ENCODE results near the gene SOCS1.

SOCS1 gene

DNA sequence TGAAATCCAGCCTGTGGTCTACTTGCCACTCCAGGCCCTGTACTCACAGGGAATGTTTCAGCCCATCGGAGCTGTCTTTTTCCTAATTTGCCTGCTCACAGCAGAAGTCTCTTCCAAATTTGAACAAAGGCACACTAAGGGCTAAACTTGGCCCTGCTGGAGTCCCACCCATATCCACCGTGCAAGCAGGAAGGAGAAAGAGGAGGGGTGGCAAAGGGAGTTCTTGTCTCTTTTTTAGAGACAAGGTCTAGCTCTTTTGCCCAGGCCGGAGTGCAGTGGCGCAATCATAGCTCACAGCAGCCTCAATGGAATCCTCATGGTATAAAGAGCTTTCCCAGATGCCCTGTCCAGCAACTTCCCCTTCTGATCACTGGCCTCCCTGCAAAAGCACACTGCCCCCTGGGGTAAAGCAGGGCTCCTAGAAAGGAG is 27.8 kb upstream of the SOCS1 start:
- no peak for FAIRE-seq

DNA sequence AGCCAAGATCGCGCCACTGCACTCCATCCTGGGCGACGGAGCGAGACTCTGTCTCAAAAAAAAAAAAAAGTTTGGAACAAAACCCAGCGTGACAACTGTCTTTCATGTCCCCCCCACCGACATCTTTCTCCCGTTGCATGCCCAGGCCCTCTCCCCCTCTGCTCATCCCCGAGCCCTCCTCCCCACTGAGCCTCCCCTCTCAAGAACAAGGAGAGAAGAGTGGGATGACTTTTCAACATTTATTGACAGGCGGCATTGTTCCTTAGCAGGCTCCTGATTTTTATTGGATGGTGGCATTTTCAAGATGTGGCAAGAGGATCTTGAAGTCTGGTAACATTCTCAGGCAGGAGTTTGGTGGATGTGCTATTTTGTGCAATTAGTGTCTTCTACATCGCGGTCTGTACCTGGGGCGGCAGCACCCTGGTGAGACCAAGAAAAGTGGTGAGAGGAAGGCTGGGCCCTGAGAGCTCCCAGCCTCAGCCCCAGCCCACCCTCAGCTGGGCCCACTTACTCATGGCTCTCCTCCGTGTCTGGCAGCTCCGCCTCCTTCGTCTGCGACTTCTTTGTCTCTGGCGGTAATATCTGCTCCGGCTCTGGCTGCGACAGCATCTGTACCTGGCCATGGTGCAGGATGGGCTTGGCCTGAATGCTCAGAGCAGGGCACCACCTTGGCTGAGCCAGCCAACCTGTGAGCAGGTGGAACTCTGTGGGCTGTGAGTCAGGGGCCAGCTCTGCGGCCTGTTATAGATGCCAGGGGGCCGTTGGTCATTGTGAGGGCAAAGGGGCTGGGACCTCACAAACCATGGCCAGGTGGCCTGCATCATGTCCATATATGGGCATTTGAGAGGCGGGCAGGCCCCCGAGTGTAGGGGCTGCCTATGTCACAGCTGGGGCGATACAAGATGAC is 24.9 kb upstream of the SOCS1 start, which contains the start of gene PRM1:
Gene PRM1, minus strand, starts transcription at position 715 of the 907 bp plus-strand sequence. Its CDS starts 92 bp downstream, at position 623.
- FAIRE-seq: no peak

DNA sequence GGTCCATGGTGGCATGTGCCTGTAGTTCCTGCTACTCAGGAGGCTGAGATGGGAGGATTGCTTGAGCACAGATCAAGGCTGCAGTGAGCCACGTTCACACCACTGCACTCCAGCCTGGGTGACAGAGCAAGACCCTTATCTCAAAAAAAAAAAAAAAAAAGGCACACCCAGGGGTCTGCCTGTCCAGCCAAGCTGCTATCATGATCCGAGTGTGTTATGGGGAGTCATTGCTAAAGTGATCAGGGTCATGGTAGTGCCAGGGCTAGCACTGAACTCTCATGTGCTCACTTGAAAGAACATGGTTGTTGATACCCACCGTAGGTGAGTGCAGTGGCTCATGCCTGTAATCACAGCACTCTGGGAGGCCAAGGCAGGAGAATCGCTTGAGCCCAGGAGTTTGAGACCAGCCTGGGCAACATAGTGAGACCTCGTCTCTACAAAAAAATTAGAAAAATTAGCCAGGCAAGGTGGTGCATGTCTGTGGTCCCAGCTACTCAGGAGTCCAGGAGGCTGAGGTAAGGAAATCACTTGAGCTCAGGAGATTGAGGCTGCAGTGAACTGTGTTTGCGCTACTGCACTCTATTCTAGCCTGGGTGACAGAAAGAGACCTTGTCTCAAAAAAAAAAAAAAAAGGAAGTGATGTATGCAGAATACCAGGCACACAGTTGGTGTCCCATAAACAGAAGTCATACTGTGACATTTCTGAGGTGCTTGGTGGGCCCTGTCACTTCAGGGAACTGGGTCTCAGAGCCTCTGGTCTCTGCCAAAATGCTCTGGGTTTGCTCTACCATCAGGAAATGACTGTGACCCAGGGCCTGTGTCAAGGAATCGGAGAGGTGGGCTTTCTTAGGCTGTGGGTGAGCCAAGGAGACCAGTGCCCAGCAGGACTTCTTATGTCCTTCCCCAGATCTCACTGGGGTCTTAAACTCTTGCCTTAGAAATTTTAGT is 23.0 kb upstream of the SOCS1 start:
- FAIRE-seq: no peak

DNA sequence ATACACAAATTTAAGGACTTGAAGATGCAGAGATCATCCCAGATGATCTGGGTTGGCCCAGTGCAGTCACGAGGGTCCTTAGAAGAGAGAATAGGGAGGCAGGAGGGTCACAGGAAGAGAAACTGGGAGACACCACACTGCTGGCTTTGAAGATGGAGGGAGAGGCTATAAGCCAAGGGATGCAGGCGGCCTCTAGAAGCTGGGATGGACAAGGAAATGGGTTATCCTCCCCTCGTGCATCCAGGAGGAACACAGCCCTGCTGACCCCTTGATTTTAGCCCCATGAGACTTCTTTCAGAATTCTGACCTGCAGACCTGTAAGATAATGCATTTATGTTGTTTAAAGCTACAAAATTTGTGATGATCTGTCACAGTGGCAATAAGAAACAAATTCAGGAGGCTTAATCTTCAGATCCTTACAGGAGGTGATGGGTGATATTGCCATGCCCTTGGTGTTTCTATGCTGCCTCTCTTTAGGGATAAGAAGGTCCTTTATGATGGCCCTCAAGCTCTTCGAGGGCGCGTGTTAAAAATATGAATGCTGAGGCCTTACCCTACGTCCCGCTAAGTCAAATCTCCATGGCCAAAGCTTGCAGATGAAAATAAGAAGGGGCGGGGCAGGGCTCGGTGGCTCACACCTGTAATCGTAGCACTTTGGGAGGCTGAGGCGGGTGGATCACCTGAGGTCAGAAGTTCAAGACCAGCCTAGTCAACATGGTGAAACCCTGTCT is 21.8 kb upstream of the SOCS1 start:
- no peak for FAIRE-seq

DNA sequence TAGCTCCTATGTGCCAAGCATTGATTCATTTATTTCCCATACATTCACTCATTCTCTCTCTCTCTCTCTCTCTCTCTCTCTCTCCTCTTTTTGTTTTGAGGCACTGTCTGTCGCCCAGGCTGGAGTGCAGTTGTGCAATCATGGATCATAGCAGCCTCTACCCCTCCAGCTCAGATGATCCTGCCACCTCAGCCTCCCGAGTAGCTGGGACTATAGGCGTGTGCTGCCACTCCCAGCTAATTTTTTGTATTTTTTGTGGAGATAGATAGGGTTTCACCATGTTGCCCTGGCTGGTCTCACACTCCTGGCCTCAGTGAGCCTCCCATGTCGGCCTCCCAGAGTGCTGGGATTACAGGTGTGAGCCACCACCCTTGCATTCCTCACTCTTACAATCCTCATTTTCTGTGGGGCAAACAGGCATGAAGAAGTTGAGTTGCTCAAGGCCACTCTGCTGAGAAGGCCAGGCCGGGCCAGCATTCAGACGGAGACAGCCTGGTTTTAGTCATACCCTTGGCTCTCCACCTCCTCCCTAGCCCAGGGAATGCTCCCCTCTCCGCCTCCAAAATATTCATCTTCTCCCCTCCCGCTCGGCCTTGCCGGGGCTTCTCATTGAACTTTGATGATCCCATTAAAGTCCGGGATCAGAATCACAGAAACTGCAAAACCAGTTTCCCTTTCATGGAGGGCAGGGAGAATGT is 21.0 kb upstream of the SOCS1 start:
- FAIRE-seq: no peak

DNA sequence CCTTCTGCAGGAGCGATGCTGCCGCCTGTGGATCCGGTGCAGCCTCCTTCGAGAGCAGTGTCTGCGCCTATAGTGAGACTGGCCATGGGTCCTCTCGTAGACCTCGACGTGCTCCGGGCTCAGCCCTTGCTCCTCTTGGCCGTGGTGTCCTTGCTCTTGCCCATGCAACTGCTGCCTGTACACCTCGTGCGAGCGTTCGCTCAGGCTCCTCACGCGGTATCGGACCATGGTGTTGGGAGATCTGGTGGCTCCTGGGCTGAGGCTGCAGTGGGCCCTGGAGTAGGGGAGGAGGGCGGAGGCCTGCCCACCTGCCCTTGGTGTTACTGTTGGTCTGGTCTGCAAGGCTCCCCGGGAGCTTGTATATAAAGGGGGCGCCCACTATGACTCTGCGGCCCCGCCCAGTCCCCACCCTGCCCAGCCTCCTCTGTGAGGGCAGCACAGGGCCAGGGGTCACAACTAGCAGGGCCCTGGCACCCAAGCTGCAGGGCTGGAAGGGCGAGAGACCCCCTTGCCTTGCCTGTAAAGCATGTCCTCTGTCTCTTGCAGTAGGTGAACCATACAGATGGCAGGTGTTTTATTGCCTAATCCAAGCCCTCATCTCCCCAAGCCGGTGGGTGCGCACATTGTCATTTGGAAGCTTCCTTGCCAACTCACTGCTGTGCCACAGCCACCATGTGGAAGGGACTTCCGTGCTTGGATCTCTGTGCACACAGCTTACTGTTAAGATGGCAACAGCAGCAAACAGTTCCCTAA is 20.3 kb upstream of the SOCS1 start, which contains the start of gene PRM2:
Gene PRM2, minus strand, starts transcription at position 338 of the 753 bp plus-strand sequence. Its CDS starts 110 bp downstream, at position 228.
- no peak for FAIRE-seq

DNA sequence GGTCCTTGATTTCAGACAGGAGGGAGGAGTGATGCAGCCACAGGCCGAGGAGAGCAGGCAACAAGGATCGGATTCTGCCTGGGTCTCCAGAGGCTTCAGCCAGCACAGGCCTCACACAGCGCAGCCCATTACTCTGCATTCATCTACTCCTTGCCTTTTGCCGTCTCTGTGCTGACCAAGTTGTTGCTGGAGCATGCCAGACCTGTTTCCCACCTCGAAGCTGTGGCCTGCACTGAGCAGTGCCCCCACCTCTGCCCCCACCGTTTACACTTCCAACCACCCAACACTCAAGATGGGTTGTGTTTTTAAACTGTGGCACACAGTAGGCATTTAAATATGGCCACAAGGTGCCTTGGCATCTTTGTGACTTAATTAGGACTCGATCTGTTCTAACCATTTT is 19.0 kb upstream of the SOCS1 start:
- FAIRE-seq: no peak

DNA sequence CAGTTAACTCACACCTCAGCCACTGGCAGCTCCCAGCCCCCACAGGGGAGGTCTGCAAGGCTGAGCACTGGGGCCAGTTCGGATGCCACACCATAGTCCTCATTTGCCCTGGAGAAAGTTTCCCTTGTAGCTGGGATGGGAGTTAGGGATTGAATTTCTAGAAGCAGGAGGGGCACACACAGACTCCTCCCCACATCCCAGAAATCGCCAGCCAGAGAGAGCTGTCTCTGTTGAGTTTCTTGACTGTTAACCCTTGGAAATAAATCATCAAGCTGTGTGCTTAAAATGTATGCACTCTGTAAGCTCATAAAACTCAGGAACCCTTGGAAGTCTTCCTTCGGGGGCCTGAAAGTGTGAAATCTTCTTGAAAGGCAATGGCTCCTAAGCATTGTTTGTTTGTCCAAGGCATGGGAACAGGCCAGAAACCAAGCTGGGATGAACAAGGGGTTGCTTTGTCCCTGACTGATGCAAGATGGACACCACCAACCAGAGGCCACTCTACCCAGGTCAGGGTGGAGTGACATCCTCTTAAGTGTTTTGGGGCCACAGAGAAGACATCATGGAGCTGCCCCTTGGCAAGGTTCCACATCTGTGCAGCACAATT is 17.8 kb upstream of the SOCS1 start:
- FAIRE-seq: no peak

DNA sequence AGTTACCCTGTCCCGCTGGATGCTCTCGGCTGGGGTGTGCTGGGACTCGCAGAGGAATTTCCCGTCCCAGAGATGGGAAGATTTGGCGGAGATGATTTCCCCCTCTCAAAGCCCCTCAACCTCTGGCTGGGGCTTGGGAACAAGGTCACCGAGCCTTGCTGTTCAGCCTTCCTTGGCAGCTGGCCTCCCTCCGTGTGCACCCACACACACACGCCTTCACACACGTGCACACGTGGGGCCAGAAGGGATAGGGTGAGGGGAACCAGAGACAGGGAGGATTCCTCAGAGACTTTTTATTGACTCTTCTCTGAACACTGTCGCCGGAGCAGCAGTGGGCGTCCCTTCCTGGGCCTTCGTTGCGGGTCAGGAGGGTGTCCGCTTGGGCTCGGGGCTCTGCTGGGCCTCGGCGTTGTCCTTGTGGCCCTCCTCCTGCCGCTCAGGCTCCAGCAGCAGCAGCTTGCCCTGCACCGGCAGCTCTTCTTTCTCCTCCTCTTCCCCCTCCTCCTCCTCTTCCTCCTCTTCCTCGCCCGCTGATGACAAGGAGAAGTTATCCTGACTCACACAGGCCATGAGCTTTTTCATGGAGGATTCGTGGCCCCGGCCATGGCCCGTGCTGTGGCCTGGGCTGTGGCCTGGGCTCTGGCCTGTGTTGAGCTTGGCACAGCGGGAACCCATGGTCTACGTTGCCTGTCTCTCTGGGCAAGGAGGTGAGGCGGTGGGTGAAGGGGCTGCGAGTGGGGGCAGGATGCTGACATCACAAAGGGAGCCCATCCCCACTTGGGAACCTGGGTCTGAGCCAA is 17.1 kb upstream of the SOCS1 start, which contains the start of gene PRM3:
Gene PRM3, minus strand, starts transcription at position 709 of the 800 bp plus-strand sequence. Its CDS starts 34 bp downstream, at position 675.
- no peak for FAIRE-seq

DNA sequence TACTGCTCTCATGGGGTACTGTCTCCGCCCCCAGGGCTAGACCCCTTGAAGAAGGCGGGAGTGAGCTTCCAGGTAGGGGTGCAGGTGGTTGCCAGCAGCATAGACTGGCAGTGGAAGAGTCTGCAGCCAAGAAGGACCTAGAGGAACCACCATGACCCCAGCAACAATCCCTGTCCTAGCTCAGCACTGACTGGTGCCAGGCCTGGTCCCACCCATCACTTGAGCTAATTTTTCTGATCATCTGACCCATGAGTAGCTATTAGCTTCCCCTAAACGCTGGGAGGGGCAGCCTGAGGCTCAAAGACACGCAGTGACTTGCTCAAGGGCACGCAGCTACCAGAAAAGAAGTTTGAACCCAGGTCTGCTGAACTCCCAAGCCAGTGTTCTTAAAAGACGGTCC is 16.5 kb upstream of the SOCS1 start:
- no peak for FAIRE-seq

DNA sequence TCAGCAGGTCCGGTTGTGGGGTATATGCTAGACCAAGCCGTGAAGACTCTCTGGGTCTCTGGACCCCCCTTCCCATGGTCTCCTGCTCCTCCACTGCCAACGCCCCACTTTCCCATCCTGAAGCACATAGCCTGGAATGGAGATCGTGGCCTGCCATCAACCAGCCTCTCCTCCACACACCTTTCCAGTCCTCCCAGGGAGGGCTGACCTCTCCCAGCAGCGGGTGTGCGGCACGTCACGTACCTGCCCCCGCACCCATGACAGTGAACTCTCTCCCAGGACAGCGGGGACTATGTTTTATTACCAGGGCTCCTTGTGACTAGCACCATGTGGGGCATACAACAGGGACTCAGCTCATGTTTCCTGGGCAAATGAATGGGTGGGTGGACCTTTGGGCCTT is 15.6 kb upstream of the SOCS1 start:
- FAIRE-seq: no peak

DNA sequence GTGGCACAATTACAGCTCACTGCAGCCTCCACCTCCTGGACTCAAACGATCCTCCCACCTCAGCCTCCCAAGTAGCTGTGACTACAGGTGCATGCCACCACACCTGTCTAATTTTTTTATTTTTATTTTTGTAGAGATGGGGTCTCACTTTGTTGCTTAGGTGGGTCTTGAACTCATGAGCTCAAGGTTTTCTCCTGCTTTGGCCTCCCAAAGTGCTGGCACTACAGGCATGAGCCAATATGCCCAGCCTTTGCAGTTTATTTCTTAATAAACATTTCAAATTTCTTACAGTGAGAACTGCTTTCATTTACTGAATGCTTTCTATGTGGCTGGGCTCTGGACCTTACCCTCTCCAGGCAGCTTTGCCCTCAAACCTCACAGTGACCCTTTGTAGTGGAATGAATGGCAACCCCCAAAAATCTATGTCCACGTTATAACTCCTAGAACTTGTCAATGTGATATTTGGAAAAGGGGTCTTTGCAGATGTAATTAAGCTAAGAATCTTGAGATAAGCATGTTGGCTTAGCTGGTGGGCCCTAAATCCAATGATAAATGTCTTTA is 14.7 kb upstream of the SOCS1 start:
- FAIRE-seq: no peak

DNA sequence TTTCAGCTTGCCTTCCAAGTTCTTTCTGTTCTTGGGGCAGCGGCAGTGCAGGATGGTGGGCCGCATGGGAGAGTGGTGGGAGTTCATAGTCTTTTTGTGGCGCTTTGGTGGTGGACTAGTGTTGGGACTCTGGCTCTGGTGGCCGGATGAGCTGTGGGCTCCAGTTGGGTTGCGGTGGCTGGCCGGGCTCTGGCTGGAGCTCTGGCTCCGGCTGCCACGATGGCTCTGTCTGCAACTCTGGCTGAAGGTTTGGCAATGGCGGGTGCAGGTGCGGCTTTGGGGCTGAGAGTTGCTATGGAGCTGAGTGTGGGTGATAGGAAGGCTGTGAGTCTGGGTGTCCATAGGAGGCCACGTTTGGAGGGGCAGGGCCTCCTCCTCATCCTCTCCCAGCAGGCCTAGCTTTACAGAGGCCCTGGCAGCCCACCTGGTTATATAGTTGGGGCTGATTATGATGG is 12.9 kb upstream of the SOCS1 start, which contains the start of gene TNP2:
Gene TNP2, minus strand, starts transcription at position 405 of the 455 bp plus-strand sequence. Its CDS starts 63 bp downstream, at position 342.
- FAIRE-seq: no peak

DNA sequence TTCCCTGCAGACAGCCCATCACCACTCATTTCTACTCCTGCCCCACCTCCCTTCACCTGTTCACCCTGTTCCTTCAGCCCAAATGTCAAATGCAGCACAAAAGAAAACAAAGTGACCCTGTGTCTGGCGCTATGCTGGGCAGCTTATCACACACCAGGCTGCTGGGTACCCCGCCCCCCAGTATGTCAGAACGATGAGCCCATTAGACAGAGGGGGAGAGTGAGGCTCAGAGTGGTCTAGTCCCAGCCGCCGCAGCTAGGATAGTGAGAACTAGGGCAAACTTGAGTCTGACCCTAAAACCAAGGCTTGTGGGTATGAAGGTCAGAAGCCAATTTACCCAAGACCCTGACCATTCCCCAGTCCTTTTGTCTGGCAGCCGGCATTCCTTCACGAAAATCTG is 9.1 kb upstream of the SOCS1 start:
- FAIRE-seq: no peak

DNA sequence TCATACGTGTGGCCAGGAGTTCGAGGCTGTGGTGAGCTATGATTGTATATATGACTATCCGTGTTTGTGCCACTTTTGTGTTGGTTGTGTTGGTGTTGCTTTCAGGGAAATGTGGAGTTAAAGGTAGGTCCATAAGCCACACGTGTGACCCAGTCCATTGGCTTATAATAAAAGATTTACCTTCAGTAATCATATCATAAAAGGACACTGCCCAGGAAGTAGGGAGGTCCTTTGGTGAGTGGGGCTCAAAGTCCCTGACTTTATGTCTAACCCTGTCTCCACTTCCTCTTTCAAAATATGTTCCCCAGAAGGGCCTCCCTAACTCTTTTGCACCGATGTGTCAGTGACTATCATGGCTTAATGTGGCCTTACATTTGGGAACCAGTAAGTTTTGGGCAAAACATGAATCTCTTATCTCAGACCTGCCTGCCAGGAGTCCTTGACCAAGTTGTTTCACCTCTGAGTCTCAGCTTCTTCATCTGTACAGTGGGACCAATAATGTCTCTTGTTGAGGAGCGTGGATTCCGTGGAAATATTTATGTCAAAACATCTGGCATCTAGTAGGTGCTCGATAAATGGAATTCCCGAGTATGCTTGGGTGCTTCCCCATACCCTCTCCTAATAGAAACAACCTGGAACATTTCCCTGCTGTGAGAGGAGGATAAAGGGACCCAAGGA is 8.3 kb upstream of the SOCS1 start:
- no peak for FAIRE-seq

DNA sequence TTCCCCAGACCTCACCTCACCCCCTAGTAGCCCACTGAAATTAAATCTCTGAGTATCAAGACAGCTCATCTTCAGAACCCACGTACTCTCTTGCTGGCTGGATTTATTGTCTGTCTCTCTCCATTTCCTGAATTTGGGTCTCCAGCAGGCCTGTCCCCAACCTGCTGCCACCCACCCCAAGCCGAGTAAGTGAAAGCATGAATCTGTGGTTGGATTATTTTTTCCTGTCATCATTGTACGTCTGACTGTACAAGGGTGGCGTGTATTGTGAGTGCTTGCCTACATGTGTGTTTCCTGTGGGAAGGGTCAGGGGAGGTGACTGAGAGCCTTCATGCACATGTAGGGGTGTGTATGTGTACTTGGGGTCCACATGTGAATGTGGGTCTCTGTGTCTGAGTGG is 7.7 kb upstream of the SOCS1 start:
- FAIRE-seq: no peak

DNA sequence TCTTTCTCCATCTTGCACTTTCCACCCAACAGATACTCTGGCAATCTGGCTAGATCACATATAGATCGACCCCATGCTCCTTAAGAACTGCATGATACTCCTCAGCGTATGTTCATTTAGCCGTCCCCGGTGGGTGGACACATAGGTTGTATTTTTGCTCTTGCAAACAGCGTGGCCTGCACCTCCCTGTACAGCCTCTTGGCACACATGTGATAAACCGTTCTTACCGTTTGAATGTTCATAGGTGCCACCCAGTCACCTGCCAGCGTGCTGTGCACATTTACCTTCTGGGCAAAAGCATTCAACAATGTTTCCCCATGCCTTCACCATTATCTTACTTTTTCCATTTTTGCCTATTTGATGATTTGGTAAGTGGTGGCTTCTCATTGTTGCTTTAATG is 6.9 kb upstream of the SOCS1 start:
- FAIRE-seq: no peak

DNA sequence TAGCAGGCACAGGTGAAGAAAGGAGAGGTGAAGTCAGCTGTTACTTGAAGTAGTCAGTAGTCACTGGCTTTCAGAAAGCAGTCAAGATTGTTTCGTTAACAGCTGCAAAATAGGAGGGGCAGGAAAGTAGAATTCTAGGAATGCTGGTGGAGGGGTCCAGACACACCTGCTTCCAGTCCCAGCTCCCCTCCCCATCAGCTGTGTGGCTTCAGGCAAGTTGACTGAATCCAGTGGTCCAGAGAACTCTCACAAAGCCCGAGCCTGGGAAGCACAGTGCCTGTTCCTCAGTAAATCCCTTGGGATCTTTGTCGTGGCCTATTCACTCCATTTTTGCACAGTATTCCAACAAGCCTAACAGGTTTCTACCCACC is 4.6 kb upstream of the SOCS1 start:
- no peak for FAIRE-seq
